Subcutaneous adipose tissue (tissue), 4 donors: ENCODE data around the gene ARL9. TPM values are rescaled to one million over a fixed set of nuclear protein-coding genes. Genes with fewer than 3 reads are reported as not detected.

Source experiments
- CTCF ChIP-seq: fragments of 450-650 bp; IDR thresholded peaks from one replicate; pipeline ENCODE4 v1.5.1; 2016; ENCODE audit warnings: low read depth, mild to moderate bottlenecking, control low read depth, antibody characterized with exemption, moderate library complexity
- total RNA-seq, 4 donors: library from RNA; depleted of rRNA; stranded (reverse); fragments of >200 nt; gene quantifications; one replicate each; pipeline ENCODE4 v1.1.0, GENCODE V29; 2016

Gene ARL9
- total RNA-seq, 4 donors from 2014 or later = not detected

DNA sequence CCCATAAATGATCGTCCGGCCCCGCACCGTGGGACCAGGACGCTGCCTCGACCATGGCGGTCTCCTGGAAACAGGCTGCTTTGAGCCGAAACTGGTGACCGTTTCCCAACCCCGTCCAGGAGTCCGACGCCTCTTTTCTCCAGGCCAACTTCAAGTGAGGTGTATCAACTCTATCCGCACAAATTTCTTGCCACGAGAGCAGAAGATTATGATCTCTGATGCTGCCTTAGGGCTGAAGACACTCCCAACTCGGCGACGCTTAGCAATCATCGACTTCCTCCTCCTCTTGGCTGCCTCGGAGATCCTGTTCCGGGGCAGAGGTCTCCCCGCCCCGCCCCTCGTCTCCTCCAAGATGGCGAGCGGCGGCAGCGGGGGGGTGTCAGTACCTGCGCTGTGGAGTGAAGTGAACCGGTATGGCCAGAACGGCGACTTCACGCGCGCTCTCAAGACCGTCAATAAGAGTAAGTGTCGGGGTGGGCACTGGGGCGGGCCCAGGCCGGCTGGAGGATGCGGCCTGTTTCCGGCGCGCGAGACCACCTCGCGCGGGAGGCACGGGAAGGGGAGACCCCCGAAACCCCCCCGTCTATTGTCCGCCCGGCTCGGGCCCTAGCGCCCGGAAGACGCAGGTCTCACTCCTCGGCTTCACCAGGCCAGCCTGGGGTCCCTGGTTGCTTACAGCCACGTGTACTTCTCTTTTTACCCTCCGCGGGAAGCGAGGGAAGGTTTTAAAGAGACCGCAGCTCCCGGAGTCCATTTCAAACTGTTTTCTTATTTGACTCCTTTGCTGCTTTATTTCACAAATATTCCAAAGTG, 38.1 kb upstream of the ARL9 start, which contains the start of gene SRP72:
SRP72 (plus strand) TSS at position 334 of the 813 bp plus-strand sequence; CDS start at position 353, 19 bp downstream.
- no peak for TF ChIP-seq CTCF

DNA sequence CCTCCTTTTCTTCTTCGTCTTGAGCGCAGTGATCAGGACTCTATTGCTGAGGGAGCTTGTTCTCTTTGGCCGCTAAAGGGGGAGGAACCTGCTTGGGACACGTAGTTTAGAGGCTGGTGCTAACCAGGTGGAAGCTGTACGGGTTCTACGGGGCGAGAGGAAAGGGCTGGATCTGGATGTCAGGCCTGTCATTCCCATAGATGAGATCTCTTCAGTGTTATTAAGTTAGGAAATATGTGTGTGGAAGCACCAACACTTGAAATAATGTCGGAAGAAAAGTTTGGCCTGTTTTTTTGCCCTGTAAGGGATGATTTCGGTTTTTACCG, 37.5 kb upstream of the ARL9 start:
- no peak for TF ChIP-seq CTCF

- TF ChIP-seq CTCF = no peak
These were observed 35.9 kb upstream of the ARL9 start for GRCh38 chr4:56469489-56470210.

GRCh38 chr4:56475917-56476316, 29.7 kb upstream of the ARL9 start:
- TF ChIP-seq CTCF = no peak

DNA sequence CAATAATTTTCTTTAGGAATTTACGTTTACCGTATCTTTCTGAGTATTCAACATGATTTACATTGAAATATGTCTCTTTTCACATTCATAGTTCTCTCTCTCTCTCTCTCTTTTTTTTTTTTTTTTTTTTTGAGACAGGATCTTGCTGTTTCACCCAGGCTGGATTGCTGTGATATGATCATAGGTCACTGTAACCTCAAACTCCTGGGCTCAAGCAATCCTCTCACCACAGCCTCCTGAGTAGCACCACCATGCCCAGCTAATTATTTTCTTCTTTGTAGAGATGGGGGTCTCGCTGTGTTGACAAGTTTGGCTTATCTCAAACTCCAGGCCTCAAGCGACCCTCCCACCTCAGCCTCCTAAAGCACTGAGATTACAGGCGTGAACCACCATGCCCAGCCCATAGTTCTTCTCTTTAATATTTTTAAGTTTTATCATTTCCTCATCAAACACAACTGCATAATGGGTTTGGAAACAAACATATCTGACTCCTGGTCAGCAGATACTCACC, 28.3 kb upstream of the ARL9 start:
- no peak for TF ChIP-seq CTCF

- no peak for TF ChIP-seq CTCF
These were observed 24.9 kb upstream of the ARL9 start for GRCh38 chr4:56480691-56481090.

- TF ChIP-seq CTCF = no peak
These were observed 9.3 kb upstream of the ARL9 start for GRCh38 chr4:56496241-56496640.
